Left renal cortex interstitium (tissue), 4 donors: Measurements from ENCODE around the gene EVC. TPM values are rescaled to one million over a fixed set of nuclear protein-coding genes. Genes with fewer than 3 reads are reported as not detected.

Source experiments
- DNase-seq, 4 donors: peaks; one replicate each; pipeline ENCODE4 v3.0.0-alpha.2; 2013; ENCODE audit warnings: low read depth in 4 of 4, low spot score in 2 of 4, missing footprints in 1 of 4
- polyA plus RNA-seq, 4 donors: library from polyadenylated mRNA; unstranded; fragments of 120-200 nt; gene quantifications; one replicate each; pipeline ENCODE4 v1.2.1, GENCODE V29; 2013; ENCODE audit not compliant: insufficient read length in 4 of 4

Gene EVC
- 10 to 100 TPM; 32.1 to 64.6 (median 44.9) TPM for polyA plus RNA-seq

- peak in 3 of 4 donors; percentile 52 to 79 (median 68) for DNase-seq
These were observed at the start of gene EVC for GRCh38 chr4:5710961-5711478. TSS of gene EVC (plus strand) at chr4:5711201. CDS start at chr4:5711381, 180 bp downstream.

GRCh38 chr4:5661237-5661636 is 49.8 kb upstream of the EVC start:
- DNase-seq: no peak

- DNase-seq: no peak
These were observed 48.4 kb upstream of the EVC start for GRCh38 chr4:5662555-5662954.

GRCh38 chr4:5664778-5665177 is 46.2 kb upstream of the EVC start:
- DNase-seq: no peak

GRCh38 chr4:5666741-5667140 is 44.3 kb upstream of the EVC start:
- DNase-seq: no peak

- no peak for DNase-seq
These were observed 34.2 kb upstream of the EVC start for GRCh38 chr4:5676763-5677162.

GRCh38 chr4:5678977-5679376 is 32.0 kb upstream of the EVC start:
- DNase-seq: no peak

- no peak for DNase-seq
These were observed 27.4 kb upstream of the EVC start for GRCh38 chr4:5683566-5683965.

GRCh38 chr4:5685296-5685695 is 25.7 kb upstream of the EVC start:
- DNase-seq: no peak

- no peak for DNase-seq
These were observed 24.7 kb upstream of the EVC start for GRCh38 chr4:5686338-5686737.

- no peak for DNase-seq
These were observed 21.9 kb upstream of the EVC start for GRCh38 chr4:5689065-5689464.

- no peak for DNase-seq
These were observed 19.4 kb upstream of the EVC start for GRCh38 chr4:5691491-5692132.

- DNase-seq: no peak
These were observed 17.1 kb upstream of the EVC start for GRCh38 chr4:5693871-5694270.

- no peak for DNase-seq
These were observed 14.7 kb upstream of the EVC start for GRCh38 chr4:5696341-5696740.

- DNase-seq: no peak
These were observed 10.5 kb upstream of the EVC start for GRCh38 chr4:5700459-5700858.

- DNase-seq: no peak
These were observed 9.0 kb upstream of the EVC start for GRCh38 chr4:5701971-5702370.

- no peak for DNase-seq
These were observed 7.2 kb upstream of the EVC start for GRCh38 chr4:5703831-5704230.

- DNase-seq: no peak
These were observed 6.7 kb upstream of the EVC start for GRCh38 chr4:5704276-5704675.

- DNase-seq: no peak
These were observed 5.2 kb upstream of the EVC start for GRCh38 chr4:5705647-5706320.

GRCh38 chr4:5706486-5707290 is 4.3 kb upstream of the EVC start:
- no peak for DNase-seq

- DNase-seq: no peak
These were observed 3.6 kb upstream of the EVC start for GRCh38 chr4:5707366-5707765.
